Measurements from ENCODE around the gene EFHC1. TPM values are rescaled to one million over a fixed set of nuclear protein-coding genes. Genes with fewer than 3 reads are reported as not detected.
A peak's percentile ranks its signal among the peaks of the same experiment; 100 is the strongest.

Gene EFHC1
- total RNA-seq, 1 experiment from 2014 or later, result 15.5 TPM

DNA sequence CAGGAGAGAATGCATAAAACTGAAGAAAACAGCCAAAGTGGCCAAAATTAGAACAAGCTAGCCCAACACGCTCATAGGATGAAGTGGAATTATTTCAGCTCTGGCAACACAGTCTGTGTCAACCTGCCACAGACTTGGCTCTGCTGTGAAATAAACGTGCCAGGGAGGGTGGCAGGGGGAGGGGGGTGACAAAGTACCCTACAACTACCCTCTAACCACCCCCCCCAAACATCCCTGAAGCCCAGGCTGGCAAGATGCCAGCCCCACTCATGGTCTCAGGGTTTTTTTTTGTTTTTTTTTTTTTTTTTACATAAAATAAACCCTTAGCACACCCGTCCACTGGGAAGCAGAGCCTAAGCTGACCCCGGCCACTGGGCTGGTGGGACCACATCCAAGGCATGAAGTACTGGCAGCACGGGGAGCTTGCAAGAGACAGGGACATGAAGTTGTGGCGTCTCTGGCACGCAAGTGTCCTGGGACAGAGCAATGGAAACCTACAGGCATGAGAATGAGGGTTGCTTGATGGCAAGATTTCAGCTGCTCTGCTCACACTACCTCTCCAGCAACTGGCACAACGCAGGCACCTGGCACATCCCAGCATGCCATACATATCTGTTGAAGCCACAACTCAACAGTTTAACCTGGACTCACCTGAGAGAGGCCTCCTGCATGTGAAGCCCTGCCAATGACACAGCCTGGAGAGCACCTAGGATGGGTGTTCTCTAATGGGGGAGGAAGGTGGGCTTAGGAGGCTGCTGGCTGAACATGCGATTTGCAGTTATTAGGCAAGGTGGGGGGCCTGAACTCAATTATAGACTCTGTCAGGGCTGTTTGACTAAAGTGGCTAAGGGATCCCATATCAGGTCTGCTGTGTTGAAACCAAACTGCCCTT lies 80.3 kb downstream of the EFHC1 start (continued):
- TF ChIP-seq, protein P1, sequence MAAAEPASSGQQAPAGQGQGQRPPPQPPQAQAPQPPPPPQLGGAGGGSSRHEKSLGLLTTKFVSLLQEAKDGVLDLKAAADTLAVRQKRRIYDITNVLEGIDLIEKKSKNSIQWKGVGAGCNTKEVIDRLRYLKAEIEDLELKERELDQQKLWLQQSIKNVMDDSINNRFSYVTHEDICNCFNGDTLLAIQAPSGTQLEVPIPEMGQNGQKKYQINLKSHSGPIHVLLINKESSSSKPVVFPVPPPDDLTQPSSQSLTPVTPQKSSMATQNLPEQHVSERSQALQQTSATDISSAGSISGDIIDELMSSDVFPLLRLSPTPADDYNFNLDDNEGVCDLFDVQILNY (CRISPR knock-in tag; IDR thresholded peaks at IDR 0.05), result no peak
- TF ChIP-seq, protein P2, sequence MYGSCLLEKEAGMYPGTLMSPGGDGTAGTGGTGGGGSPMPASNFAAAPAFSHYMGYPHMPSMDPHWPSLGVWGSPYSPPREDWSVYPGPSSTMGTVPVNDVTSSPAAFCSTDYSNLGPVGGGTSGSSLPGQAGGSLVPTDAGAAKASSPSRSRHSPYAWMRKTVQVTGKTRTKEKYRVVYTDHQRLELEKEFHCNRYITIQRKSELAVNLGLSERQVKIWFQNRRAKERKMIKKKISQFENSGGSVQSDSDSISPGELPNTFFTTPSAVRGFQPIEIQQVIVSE (CRISPR knock-in tag; IDR thresholded peaks at IDR 0.05; ENCODE audit: borderline replicate concordance), result no peak
- no peak for TF ChIP-seq NR3C1 (CRISPR knock-in tag; conservative IDR thresholded peaks at IDR 0.05; ENCODE audit: low read depth)
- TF ChIP-seq ZNF232 (CRISPR knock-in tag; IDR thresholded peaks at IDR 0.05), result no peak
- no peak for TF ChIP-seq SMAD4 (CRISPR knock-in tag; IDR thresholded peaks at IDR 0.05)

DNA sequence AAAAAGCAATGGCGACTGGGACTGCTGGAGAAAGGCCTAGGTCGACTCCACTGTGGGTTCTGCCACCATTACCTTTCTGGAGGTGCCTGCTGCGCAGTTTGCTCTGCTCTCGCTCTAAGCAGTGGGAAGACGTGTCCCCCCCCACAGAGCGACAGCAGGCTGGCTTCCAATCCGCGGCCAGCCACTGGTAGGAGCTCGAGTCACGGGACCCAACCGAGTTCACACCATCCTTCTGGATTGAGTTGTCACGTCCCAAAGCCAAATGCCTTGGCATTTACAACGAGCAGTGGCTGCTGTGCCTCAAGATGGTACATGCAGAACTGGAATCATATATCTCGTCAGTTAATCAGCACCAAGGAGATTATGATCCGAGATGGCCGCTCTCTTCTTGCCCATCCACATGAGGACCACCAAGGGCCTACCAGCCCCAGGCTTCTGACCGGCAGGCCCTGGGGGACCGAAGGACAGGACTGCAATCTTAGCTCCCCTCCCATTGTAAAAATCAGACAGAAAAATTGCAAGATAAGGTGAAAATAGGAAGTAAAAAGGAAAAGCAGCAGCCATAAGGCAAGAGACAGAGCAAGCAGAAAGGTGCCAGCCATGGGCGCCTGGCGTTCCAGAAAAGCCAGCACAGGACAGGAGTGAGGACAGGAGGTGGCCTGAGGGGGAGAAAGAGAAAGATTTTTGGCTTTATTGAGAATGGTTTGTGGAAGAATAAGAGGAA lies 82.3 kb downstream of the EFHC1 start:
- Mint-ChIP-seq H3K4me1 (peaks cover 22% of the 10 kb centered on the region), H3K9me3 (no peaks in the 10 kb centered on the region), H3K4me3 (no peak overlapping the region), H3K36me3 (peaks cover 16% of the 10 kb centered on the region; the same call in 1 of the 2 replicates), H3K27ac (no peak overlapping the region), H3K27me3 (ENCODE audit: low read depth) (no peaks in the 10 kb centered on the region)
- POLR2A ChIA-PET, result no interaction called here
- ATAC-seq, result no peak
- no peak for DNase-seq (ENCODE audit: low spot score)
- TF ChIP-seq RELA (CRISPR knock-in tag; IDR thresholded peaks at IDR 0.05; ENCODE audit: borderline replicate concordance), result no peak
- CTCF ChIA-PET, result interaction anchor here (0.6 to 1.9 kb wide), 5 partner anchors 20 to 161 kb away, joined by 3 to 7 read pairs (median 4); no protein-coding TSS in a partner anchor

- ChIA-PET POLR2A (no interaction called here), CTCF (interaction anchor here (0.6 to 1.9 kb wide), 6 partner anchors 21 to 160 kb away, joined by 3 to 7 read pairs (median 4); no protein-coding TSS in a partner anchor)
- peaks cover 19% of the 10 kb centered on the region for H3K4me1 Mint-ChIP-seq
- DNase-seq (ENCODE audit: low spot score) (peak; percentile 68), ATAC-seq (peak; percentile 82)
- no peak for TF ChIP-seq NR2C2 (CRISPR knock-in tag; IDR thresholded peaks at IDR 0.05)
- no peaks in the 10 kb centered on the region for H3K27me3 Mint-ChIP-seq (ENCODE audit: low read depth)
- no peaks in the 10 kb centered on the region for H3K9me3 Mint-ChIP-seq
- peaks cover 23% of the 10 kb centered on the region; the same call in 1 of the 2 replicates for H3K36me3 Mint-ChIP-seq
- H3K27ac Mint-ChIP-seq, result no peak overlapping the region
- H3K4me3 Mint-ChIP-seq, result no peak overlapping the region
Observed at GRCh38 chr6:52503323-52503747, 83.2 kb downstream of the EFHC1 start.

- Mint-ChIP-seq H3K36me3 (peaks cover 31% of the 10 kb centered on the region), H3K27ac (no peak overlapping the region), H3K27me3 (ENCODE audit: low read depth) (no peaks in the 10 kb centered on the region), H3K4me1 (peaks cover 13% of the 10 kb centered on the region), H3K9me3 (no peaks in the 10 kb centered on the region), H3K4me3 (no peak overlapping the region)
- ATAC-seq, result peak; percentile 8; the same call in 1 of the 2 replicates
- TF ChIP-seq ESRRA (CRISPR knock-in tag; IDR thresholded peaks at IDR 0.05; ENCODE audit: borderline replicate concordance), result no peak
- TF ChIP-seq, protein P3, sequence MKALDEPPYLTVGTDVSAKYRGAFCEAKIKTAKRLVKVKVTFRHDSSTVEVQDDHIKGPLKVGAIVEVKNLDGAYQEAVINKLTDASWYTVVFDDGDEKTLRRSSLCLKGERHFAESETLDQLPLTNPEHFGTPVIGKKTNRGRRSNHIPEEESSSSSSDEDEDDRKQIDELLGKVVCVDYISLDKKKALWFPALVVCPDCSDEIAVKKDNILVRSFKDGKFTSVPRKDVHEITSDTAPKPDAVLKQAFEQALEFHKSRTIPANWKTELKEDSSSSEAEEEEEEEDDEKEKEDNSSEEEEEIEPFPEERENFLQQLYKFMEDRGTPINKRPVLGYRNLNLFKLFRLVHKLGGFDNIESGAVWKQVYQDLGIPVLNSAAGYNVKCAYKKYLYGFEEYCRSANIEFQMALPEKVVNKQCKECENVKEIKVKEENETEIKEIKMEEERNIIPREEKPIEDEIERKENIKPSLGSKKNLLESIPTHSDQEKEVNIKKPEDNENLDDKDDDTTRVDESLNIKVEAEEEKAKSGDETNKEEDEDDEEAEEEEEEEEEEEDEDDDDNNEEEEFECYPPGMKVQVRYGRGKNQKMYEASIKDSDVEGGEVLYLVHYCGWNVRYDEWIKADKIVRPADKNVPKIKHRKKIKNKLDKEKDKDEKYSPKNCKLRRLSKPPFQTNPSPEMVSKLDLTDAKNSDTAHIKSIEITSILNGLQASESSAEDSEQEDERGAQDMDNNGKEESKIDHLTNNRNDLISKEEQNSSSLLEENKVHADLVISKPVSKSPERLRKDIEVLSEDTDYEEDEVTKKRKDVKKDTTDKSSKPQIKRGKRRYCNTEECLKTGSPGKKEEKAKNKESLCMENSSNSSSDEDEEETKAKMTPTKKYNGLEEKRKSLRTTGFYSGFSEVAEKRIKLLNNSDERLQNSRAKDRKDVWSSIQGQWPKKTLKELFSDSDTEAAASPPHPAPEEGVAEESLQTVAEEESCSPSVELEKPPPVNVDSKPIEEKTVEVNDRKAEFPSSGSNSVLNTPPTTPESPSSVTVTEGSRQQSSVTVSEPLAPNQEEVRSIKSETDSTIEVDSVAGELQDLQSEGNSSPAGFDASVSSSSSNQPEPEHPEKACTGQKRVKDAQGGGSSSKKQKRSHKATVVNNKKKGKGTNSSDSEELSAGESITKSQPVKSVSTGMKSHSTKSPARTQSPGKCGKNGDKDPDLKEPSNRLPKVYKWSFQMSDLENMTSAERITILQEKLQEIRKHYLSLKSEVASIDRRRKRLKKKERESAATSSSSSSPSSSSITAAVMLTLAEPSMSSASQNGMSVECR (CRISPR knock-in tag; IDR thresholded peaks at IDR 0.05; ENCODE audit: borderline replicate concordance), result no peak
- no peak for TF ChIP-seq PRRX2 (CRISPR knock-in tag; IDR thresholded peaks at IDR 0.05)
- no peak for TF ChIP-seq JUN (CRISPR knock-in tag; IDR thresholded peaks at IDR 0.05)
- TF ChIP-seq MAX (CRISPR knock-in tag; IDR thresholded peaks at IDR 0.05), result no peak
- POLR2A ChIA-PET, result no interaction called here
- no peak for DNase-seq (ENCODE audit: low spot score)
- CTCF ChIA-PET, result interaction anchor here (0.5 to 1.9 kb wide), 5 partner anchors 22 to 94 kb away, joined by 3 to 6 read pairs (median 4); no protein-coding TSS in a partner anchor
Observed at GRCh38 chr6:52503851-52504781, 84.0 kb downstream of the EFHC1 start.

Measured in WTC11 (cell line).